Measurements from ENCODE around the gene USP38. TPM values are rescaled to one million over a fixed set of nuclear protein-coding genes. Genes with fewer than 3 reads are reported as not detected.
"Not testable (repeated sequence)": the region's sequence is repeated elsewhere in the genome, so short reads cannot be mapped to it uniquely, and the experiment has no call there.

Gene USP38
- total and polyA plus RNA-seq, 4 experiments from 2014 or later = 22.1 to 26.4 (median 26.0) TPM

- intact Hi-C loops (cut with micrococcal nuclease); H3K4me3 Mint-ChIP-seq; H3K27me3 ChIP-seq (ENCODE audit: insufficient read depth, low read length); H3K9me3 Mint-ChIP-seq; CTCF ChIA-PET (ENCODE audit: partially characterized antibody); H3K27ac Mint-ChIP-seq; H3K36me3 ChIP-seq (ENCODE audit: insufficient read depth, low read length); H3K4me1 ChIP-seq (ENCODE audit: insufficient read depth, low read length); H3K4me3 ChIP-seq (ENCODE audit: low read length in 2 of 2); H3K4me1 Mint-ChIP-seq; POLR2A ChIA-PET (ENCODE audit: partially characterized antibody); H3K9me3 ChIP-seq (ENCODE audit: control insufficient read depth in 1 of 2, low read length in 2 of 2); H3K27me3 Mint-ChIP-seq; H3K27ac ChIP-seq (ENCODE audit: low read depth, low read length); H3K36me3 Mint-ChIP-seq; DNase-seq: not testable (repeated sequence)
Observed at GRCh38 chr4:143237195-143237594, 52.5 kb downstream of the USP38 start.

- Mint-ChIP-seq H3K4me3 (no peak overlapping the region), H3K27ac (no peak overlapping the region), H3K27me3 (peaks cover 0 to 4% of the 10 kb centered on the region in 2 donors), H3K4me1 (no peaks in the 10 kb centered on the region), H3K9me3 (peaks cover 0 to 10% (median 3%) of the 10 kb centered on the region in 8 donors), H3K36me3 (no peaks in the 10 kb centered on the region)
- CTCF ChIA-PET (ENCODE audit: partially characterized antibody) = no interaction called here
- Histone ChIP-seq H3K4me3 (ENCODE audit: low read length in 2 of 2) (no peak overlapping the region), H3K36me3 (ENCODE audit: insufficient read depth, low read length) (no peaks in the 10 kb centered on the region), H3K4me1 (ENCODE audit: insufficient read depth, low read length) (no peaks in the 10 kb centered on the region), H3K27me3 (ENCODE audit: insufficient read depth, low read length) (no peaks in the 10 kb centered on the region), H3K9me3 (ENCODE audit: control insufficient read depth in 1 of 2, low read length in 2 of 2) (no peaks in the 10 kb centered on the region), H3K27ac (ENCODE audit: low read depth, low read length) (no peak overlapping the region)
- POLR2A ChIA-PET (ENCODE audit: partially characterized antibody) = no interaction called here
- intact Hi-C loops (cut with micrococcal nuclease) = no loop called here
- DNase-seq = no peak
Observed at GRCh38 chr4:143240939-143241679, 56.4 kb downstream of the USP38 start.

- no peak overlapping the region for H3K4me3 Mint-ChIP-seq
- H3K27ac Mint-ChIP-seq = no peak overlapping the region
- H3K36me3 Mint-ChIP-seq = no peaks in the 10 kb centered on the region
- no peaks in the 10 kb centered on the region for H3K27me3 ChIP-seq (ENCODE audit: insufficient read depth, low read length)
- no peak overlapping the region for H3K4me3 ChIP-seq (ENCODE audit: low read length in 2 of 2)
- H3K27ac ChIP-seq (ENCODE audit: low read depth, low read length) = no peak overlapping the region
- intact Hi-C loops (cut with micrococcal nuclease) = no loop called here
- no peaks in the 10 kb centered on the region for H3K4me1 Mint-ChIP-seq
- DNase-seq = no peak
- ChIA-PET POLR2A (ENCODE audit: partially characterized antibody) (no interaction called here), CTCF (ENCODE audit: partially characterized antibody) (no interaction called here)
- H3K4me1 ChIP-seq (ENCODE audit: insufficient read depth, low read length) = no peaks in the 10 kb centered on the region
- H3K27me3 Mint-ChIP-seq = peaks cover 0 to 5% of the 10 kb centered on the region in 2 donors
- H3K9me3 Mint-ChIP-seq = peaks cover 0 to 10% (median 3%) of the 10 kb centered on the region in 8 donors
- no peaks in the 10 kb centered on the region for H3K9me3 ChIP-seq (ENCODE audit: control insufficient read depth in 1 of 2, low read length in 2 of 2)
- no peaks in the 10 kb centered on the region for H3K36me3 ChIP-seq (ENCODE audit: insufficient read depth, low read length)
Observed at GRCh38 chr4:143241892-143242291, 57.2 kb downstream of the USP38 start.

DNA sequence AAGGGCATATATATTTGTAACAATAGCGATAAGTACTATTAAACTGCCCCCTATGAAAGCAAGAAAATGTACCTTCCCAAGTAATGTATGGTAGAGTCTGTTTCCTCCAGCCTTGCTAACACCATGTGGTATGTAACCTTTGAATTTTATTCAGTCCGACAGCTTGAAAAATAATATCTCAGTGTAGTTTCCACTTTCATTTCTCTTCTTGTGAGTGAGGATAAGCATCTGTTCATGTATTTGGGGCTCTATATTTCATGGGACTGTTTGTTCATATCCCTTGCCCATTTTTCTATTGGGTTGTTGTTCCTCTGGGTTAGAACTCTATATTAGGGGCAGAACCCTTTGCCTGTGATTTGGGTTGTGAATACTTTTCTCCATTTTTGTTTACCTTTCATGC, 58.3 kb downstream of the USP38 start:
- H3K9me3 ChIP-seq (ENCODE audit: control insufficient read depth in 1 of 2, low read length in 2 of 2) = no peaks in the 10 kb centered on the region
- no peak for DNase-seq
- Mint-ChIP-seq H3K27ac (peak overlapping the region in 1 of 7 donors; percentile 3), H3K9me3 (peaks cover 0 to 10% (median 3%) of the 10 kb centered on the region in 8 donors), H3K4me3 (no peak overlapping the region), H3K4me1 (no peaks in the 10 kb centered on the region), H3K36me3 (no peaks in the 10 kb centered on the region), H3K27me3 (peaks cover 4 to 7% of the 10 kb centered on the region in 2 donors)
- intact Hi-C loops (cut with micrococcal nuclease) = no loop called here
- H3K4me3 ChIP-seq (ENCODE audit: low read length in 2 of 2) = no peak overlapping the region
- CTCF ChIA-PET (ENCODE audit: partially characterized antibody) = interaction anchor here (0.7 kb wide), 1 partner anchor 10 kb away, joined by 3 read pairs; no protein-coding TSS in a partner anchor
- H3K36me3 ChIP-seq (ENCODE audit: insufficient read depth, low read length) = no peaks in the 10 kb centered on the region
- no peaks in the 10 kb centered on the region for H3K4me1 ChIP-seq (ENCODE audit: insufficient read depth, low read length)
- no peak overlapping the region for H3K27ac ChIP-seq (ENCODE audit: low read depth, low read length)
- POLR2A ChIA-PET (ENCODE audit: partially characterized antibody) = no interaction called here
- H3K27me3 ChIP-seq (ENCODE audit: insufficient read depth, low read length) = no peaks in the 10 kb centered on the region

DNA sequence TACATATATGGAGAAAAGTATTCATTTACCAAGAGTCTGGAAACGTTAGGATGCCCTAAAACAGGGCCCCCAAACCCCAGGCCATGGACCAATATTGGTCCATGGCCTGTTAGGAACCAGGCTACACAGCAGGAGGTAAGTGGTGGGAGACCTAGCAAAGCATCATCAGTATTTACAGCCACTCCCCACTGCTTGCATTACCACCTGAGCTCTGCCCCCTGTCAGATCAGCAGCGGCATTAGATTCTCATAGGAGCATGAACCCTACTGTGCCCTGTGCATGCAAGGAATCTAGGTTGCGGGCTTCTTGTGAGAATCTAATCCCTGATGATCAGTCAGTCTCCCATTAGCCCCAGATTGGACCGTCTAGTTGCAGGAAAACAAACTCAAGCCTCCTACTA, 62.3 kb downstream of the USP38 start:
- ChIA-PET POLR2A (ENCODE audit: partially characterized antibody) (no interaction called here), CTCF (ENCODE audit: partially characterized antibody) (no interaction called here)
- no peaks in the 10 kb centered on the region for H3K36me3 Mint-ChIP-seq
- DNase-seq = no peak
- peaks cover 0 to 5% (median 3%) of the 10 kb centered on the region in 8 donors for H3K9me3 Mint-ChIP-seq
- no peaks in the 10 kb centered on the region for H3K4me1 Mint-ChIP-seq
- no peaks in the 10 kb centered on the region for H3K27me3 ChIP-seq (ENCODE audit: insufficient read depth, low read length)
- no peak overlapping the region for H3K4me3 ChIP-seq (ENCODE audit: low read length in 2 of 2)
- H3K9me3 ChIP-seq (ENCODE audit: control insufficient read depth in 1 of 2, low read length in 2 of 2) = no peaks in the 10 kb centered on the region
- H3K27ac ChIP-seq (ENCODE audit: low read depth, low read length) = no peak overlapping the region
- no peaks in the 10 kb centered on the region for H3K4me1 ChIP-seq (ENCODE audit: insufficient read depth, low read length)
- peaks cover 6 to 7% of the 10 kb centered on the region in 2 donors for H3K27me3 Mint-ChIP-seq
- H3K36me3 ChIP-seq (ENCODE audit: insufficient read depth, low read length) = no peaks in the 10 kb centered on the region
- no peak overlapping the region for H3K4me3 Mint-ChIP-seq
- intact Hi-C loops (cut with micrococcal nuclease) = no loop called here
- H3K27ac Mint-ChIP-seq = no peak overlapping the region

GRCh38 chr4:143247866-143248265, 63.1 kb downstream of the USP38 start:
- no peaks in the 10 kb centered on the region for H3K36me3 ChIP-seq (ENCODE audit: insufficient read depth, low read length)
- intact Hi-C loops (cut with micrococcal nuclease) = no loop called here
- H3K4me1 Mint-ChIP-seq = no peaks in the 10 kb centered on the region
- peaks cover 0 to 5% (median 0%) of the 10 kb centered on the region in 8 donors for H3K9me3 Mint-ChIP-seq
- no peak overlapping the region for H3K4me3 ChIP-seq (ENCODE audit: low read length in 2 of 2)
- H3K4me3 Mint-ChIP-seq = no peak overlapping the region
- CTCF ChIA-PET (ENCODE audit: partially characterized antibody) = no interaction called here
- H3K36me3 Mint-ChIP-seq = no peaks in the 10 kb centered on the region
- no peak overlapping the region for H3K27ac ChIP-seq (ENCODE audit: low read depth, low read length)
- POLR2A ChIA-PET (ENCODE audit: partially characterized antibody) = no interaction called here
- DNase-seq = no peak
- H3K9me3 ChIP-seq (ENCODE audit: control insufficient read depth in 1 of 2, low read length in 2 of 2) = no peaks in the 10 kb centered on the region
- H3K4me1 ChIP-seq (ENCODE audit: insufficient read depth, low read length) = no peaks in the 10 kb centered on the region
- H3K27ac Mint-ChIP-seq = peak overlapping the region in 1 of 7 donors; percentile 30
- H3K27me3 ChIP-seq (ENCODE audit: insufficient read depth, low read length) = no peaks in the 10 kb centered on the region
- peaks cover 6 to 7% of the 10 kb centered on the region in 2 donors for H3K27me3 Mint-ChIP-seq

GRCh38 chr4:143248827-143249226, 64.1 kb downstream of the USP38 start:
- H3K27ac Mint-ChIP-seq = no peak overlapping the region
- H3K27ac ChIP-seq (ENCODE audit: low read depth, low read length) = no peak overlapping the region
- H3K4me1 Mint-ChIP-seq = no peaks in the 10 kb centered on the region
- no peaks in the 10 kb centered on the region for H3K27me3 ChIP-seq (ENCODE audit: insufficient read depth, low read length)
- no peak overlapping the region for H3K4me3 Mint-ChIP-seq
- peaks cover 0 to 5% (median 0%) of the 10 kb centered on the region in 8 donors for H3K9me3 Mint-ChIP-seq
- peaks cover 5 to 6% of the 10 kb centered on the region in 2 donors for H3K27me3 Mint-ChIP-seq
- H3K36me3 Mint-ChIP-seq = no peaks in the 10 kb centered on the region
- no peaks in the 10 kb centered on the region for H3K36me3 ChIP-seq (ENCODE audit: insufficient read depth, low read length)
- H3K4me1 ChIP-seq (ENCODE audit: insufficient read depth, low read length) = no peaks in the 10 kb centered on the region
- H3K4me3 ChIP-seq (ENCODE audit: low read length in 2 of 2) = no peak overlapping the region
- intact Hi-C loops (cut with micrococcal nuclease) = no loop called here
- no peaks in the 10 kb centered on the region for H3K9me3 ChIP-seq (ENCODE audit: control insufficient read depth in 1 of 2, low read length in 2 of 2)
- CTCF ChIA-PET (ENCODE audit: partially characterized antibody) = no interaction called here
- POLR2A ChIA-PET (ENCODE audit: partially characterized antibody) = no interaction called here
- DNase-seq = no peak

All from CD4-positive, alpha-beta memory T cell (primary cell).